Smooth muscle cell (in vitro differentiated cells): ENCODE results near the gene IRAK3. TPM values are rescaled to one million over a fixed set of nuclear protein-coding genes. Genes with fewer than 3 reads are reported as not detected.

ENCODE experiments used
- DNase-seq: peaks from one replicate; lab custom pipeline; 2025; ENCODE audit not compliant: unreplicated experiment; lab: John Stamatoyannopoulos, UW
- H2AFZ ChIP-seq: fragments of 200-600 bp; sonication (generic); 2 replicates; pipeline ENCODE4 v1.6.0; 2016; ENCODE audit warnings: antibody characterized with exemption, low read depth, mild to moderate bottlenecking
- H3F3A ChIP-seq: fragments of 200-600 bp; sonication (generic); 2 replicates; pipeline ENCODE4 v1.6.0; 2017; ENCODE audit warnings: antibody characterized with exemption, low read depth
- H3K27ac ChIP-seq: fragments of 200-600 bp; sonication (generic); 2 replicates; pipeline ENCODE4 v1.5.1; 2016; ENCODE audit warnings: low read depth, mild to moderate bottlenecking
- H3K27me3 ChIP-seq: fragments of 200-600 bp; sonication (generic); 2 replicates; pipeline ENCODE4 v1.6.1; 2016; ENCODE audit warnings: low read depth, mild to moderate bottlenecking
- H3K36me3 ChIP-seq: fragments of 200-600 bp; sonication (generic); 2 replicates; pipeline ENCODE4 v1.5.1; 2016; ENCODE audit warnings: low read depth
- H3K4me1 ChIP-seq: fragments of 200-600 bp; sonication (generic); 2 replicates; pipeline ENCODE4 v1.5.1; 2016; ENCODE audit warnings: low read depth
- H3K4me2 ChIP-seq: fragments of 200-600 bp; sonication (generic); 2 replicates; pipeline ENCODE4 v1.6.0; 2016; ENCODE audit warnings: mild to moderate bottlenecking
- H3K4me3 ChIP-seq: fragments of 200-600 bp; sonication (generic); 2 replicates; pipeline ENCODE4 v1.5.1; 2016; ENCODE audit warnings: mild to moderate bottlenecking
- H3K79me2 ChIP-seq: fragments of 200-600 bp; sonication (generic); 2 replicates; pipeline ENCODE4 v1.6.0; 2016; ENCODE audit warnings: low read depth, mild to moderate bottlenecking
- H3K9ac ChIP-seq: fragments of 200-600 bp; sonication (generic); 2 replicates; pipeline ENCODE4 v1.6.0; 2016; ENCODE audit warnings: low read depth
- H3K9me3 ChIP-seq: fragments of 200-600 bp; sonication (generic); replicated peaks from 2 replicates; pipeline ENCODE4 v1.5.1; 2016; ENCODE audit warnings: low read depth
- H4K20me1 ChIP-seq: fragments of 200-600 bp; sonication (generic); 2 replicates; pipeline ENCODE4 v1.6.0; 2016; ENCODE audit warnings: low read depth
- WGBS: methylation state at CpG from one replicate; pipeline ENCODE4 v1.1.7; 2016; ENCODE audit warnings: low lambda C conversion rate; 5-methylcytosine and 5-hydroxymethylcytosine counted together
- polyA plus RNA-seq: library from polyadenylated mRNA; unstranded; fragments of >200 nt; fragmentation: Nextera tagmentation; extraction: Ambion mirVana; gene quantifications from 2 replicates; pipeline ENCODE4 v1.2.1, GENCODE V29; 2016
- total RNA-seq: library from RNA; depleted of rRNA; stranded (reverse); fragments of >200 nt; gene quantifications from 2 replicates; pipeline ENCODE4 v1.2.3, GENCODE V29; 2014
- TF ChIP-seq, protein P1 (sequence below): fragments of 200-600 bp; sonication (generic); IDR thresholded peaks from 2 replicates; pipeline ENCODE4 v1.5.1; 2017; ENCODE audit warnings: borderline replicate concordance, mild to moderate bottlenecking, antibody characterized with exemption; ENCODE audit not compliant: insufficient read depth, poor library complexity, severe bottlenecking

The IRAK3 gene
- total and polyA plus RNA-seq, 2 experiments from 2014 or later = 2.4 to 5.3 TPM

DNA sequence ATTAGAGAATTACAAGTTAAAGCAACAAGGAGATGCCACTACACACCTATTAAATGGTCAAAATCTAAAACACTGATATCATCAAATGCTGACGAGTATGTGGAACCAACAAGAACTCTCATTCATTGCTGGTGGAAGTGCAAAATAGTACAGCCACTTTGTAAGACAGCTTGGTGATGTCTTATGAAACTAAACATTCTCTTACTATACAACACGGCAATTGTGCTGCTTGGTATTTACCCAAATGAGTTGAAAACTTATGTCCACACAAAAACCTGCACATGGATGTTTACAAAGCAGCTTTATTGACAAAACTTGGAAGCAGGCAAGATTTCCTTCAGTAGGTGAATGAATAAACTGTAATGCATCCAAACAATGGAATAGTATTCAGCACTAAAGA lies 22.5 kb upstream of the IRAK3 start:
- DNase-seq = no peak
- Histone ChIP-seq H3K4me3 (no peak overlapping the region), H3F3A (peaks cover 11% of the 10 kb centered on the region), H3K9ac (no peak overlapping the region), H4K20me1 (no peaks in the 10 kb centered on the region), H3K79me2 (peaks cover 69% of the 10 kb centered on the region), H3K4me2 (no peak overlapping the region), H3K36me3 (peaks cover 3% of the 10 kb centered on the region), H3K9me3 (no peaks in the 10 kb centered on the region), H3K4me1 (peaks cover 6% of the 10 kb centered on the region), H3K27me3 (no peaks in the 10 kb centered on the region), H3K27ac (no peak overlapping the region), H2AFZ (no peak overlapping the region)
- WGBS = 98% methylated on average over 2 of the region's 2 CpGs
- TF ChIP-seq, protein P1, sequence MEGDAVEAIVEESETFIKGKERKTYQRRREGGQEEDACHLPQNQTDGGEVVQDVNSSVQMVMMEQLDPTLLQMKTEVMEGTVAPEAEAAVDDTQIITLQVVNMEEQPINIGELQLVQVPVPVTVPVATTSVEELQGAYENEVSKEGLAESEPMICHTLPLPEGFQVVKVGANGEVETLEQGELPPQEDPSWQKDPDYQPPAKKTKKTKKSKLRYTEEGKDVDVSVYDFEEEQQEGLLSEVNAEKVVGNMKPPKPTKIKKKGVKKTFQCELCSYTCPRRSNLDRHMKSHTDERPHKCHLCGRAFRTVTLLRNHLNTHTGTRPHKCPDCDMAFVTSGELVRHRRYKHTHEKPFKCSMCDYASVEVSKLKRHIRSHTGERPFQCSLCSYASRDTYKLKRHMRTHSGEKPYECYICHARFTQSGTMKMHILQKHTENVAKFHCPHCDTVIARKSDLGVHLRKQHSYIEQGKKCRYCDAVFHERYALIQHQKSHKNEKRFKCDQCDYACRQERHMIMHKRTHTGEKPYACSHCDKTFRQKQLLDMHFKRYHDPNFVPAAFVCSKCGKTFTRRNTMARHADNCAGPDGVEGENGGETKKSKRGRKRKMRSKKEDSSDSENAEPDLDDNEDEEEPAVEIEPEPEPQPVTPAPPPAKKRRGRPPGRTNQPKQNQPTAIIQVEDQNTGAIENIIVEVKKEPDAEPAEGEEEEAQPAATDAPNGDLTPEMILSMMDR = no peak

DNA sequence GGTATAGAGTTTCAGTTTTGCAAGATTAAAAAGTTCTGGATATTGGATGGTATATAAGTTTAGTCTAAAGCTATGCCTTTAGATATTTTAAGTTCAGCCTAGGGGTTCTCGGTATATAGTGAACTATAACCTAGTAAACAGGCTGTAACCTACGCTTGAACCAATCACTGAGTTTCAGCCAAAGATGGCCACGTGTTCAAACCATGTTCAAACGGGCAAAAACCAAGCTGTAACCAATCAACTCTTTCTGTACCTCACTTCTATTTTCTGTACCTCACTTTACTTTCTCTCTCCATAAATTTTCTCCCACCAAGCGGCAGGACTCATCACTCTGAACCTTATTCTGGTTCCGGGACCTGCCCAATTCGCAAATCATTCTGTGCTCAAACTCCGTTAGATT lies 20.6 kb upstream of the IRAK3 start:
- DNase-seq = no peak
- H4K20me1 ChIP-seq = no peaks in the 10 kb centered on the region
- no peaks in the 10 kb centered on the region for H3K27me3 ChIP-seq
- WGBS = 96% methylated on average over 8 of the region's 8 CpGs
- TF ChIP-seq, protein P1 = no peak
- peak overlapping the region; percentile 62 for H3K4me3 ChIP-seq
- peaks cover 3% of the 10 kb centered on the region for H3K36me3 ChIP-seq
- peak overlapping the region; percentile 56 for H2AFZ ChIP-seq
- H3K27ac ChIP-seq = peak overlapping the region; percentile 88
- H3K79me2 ChIP-seq = peaks cover 52% of the 10 kb centered on the region
- no peak overlapping the region for H3K9ac ChIP-seq
- H3K4me2 ChIP-seq = peak overlapping the region; percentile 89
- peaks cover 6% of the 10 kb centered on the region for H3K4me1 ChIP-seq
- no peaks in the 10 kb centered on the region for H3K9me3 ChIP-seq
- H3F3A ChIP-seq = peaks cover 11% of the 10 kb centered on the region

DNA sequence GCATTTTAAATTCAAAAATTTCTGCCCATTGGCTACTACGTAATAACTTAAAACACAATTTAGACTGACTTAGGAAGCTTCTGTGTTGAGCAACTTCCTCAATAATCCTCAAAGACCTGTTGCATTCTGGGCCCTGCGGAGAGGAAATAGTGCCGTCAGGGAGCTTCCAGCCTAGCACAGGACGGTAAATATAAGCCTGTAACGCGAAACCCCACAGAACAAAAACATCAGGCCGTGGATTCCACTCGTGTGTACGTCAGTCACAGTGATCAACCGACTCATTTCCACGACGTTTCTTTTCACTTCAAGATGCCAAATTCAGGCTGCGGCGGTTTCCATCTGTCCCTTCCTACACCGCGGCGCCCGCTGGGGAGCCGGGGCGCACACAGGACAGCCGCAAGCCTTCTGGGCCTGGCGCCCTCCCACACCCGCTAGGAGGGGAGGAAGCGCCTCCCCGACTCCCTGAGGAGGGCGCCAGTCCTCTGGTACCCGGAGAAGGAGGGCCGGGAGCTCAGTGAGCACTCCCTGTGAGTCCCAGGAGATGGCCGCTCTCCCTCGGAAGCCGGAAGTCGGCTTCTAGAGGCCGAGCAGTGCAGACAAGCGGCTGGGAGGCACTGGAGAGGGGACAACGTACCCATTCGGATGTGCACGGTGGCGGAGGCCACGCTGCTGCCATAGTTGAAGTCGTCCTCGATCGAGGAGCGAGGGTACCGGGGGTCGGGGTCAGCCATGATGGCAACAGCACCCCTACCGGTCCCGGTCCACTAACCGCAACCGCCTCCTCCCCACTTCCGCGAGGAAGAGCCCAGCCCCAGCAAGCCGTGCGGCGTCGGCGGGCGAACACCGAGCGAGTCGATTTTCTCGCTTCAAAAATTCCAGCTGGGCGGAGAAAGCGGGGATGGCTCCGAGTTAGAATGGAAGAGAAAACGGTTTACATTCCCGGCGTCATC lies 19.5 kb upstream of the IRAK3 start, which contains the start of gene TMBIM4:
Gene TMBIM4, minus strand, starts transcription at position 776 of the 950 bp plus-strand sequence. Its CDS starts 45 bp downstream, at position 731.
- Histone ChIP-seq H3F3A (peaks cover 11% of the 10 kb centered on the region), H3K4me3 (peak within 1 kb of the TSS; percentile 62), H3K27ac (peak within 1 kb of the TSS; percentile 88), H3K9ac (peak within 1 kb of the TSS; percentile 79), H3K27me3 (no peaks in the 10 kb centered on the region), H3K4me1 (peaks cover 6% of the 10 kb centered on the region), H3K4me2 (peak within 1 kb of the TSS; percentile 89), H3K79me2 (peaks cover 42% of the 10 kb centered on the region), H3K9me3 (no peaks in the 10 kb centered on the region), H3K36me3 (peaks cover 3% of the 10 kb centered on the region), H4K20me1 (no peaks in the 10 kb centered on the region), H2AFZ (peak within 1 kb of the TSS; percentile 56)
- DNase-seq = peak; percentile 86
- WGBS = 3% methylated on average over 65 of the region's 67 CpGs
- TF ChIP-seq, protein P1 = peak; percentile 28
